NCI-H2081 (cell line): Measurements from ENCODE around the gene TOPORS.

Experiments used
- DNase-seq, 2 experiments: peaks; one replicate each; lab custom pipeline; 2025; lab: John Stamatoyannopoulos, UW

The TOPORS gene

GRCh38 chr9:32502464-32502863 is 49.9 kb downstream of the TOPORS start:
- DNase-seq: no peak

- DNase-seq: no peak
Measured at GRCh38 chr9:32501868-32502267, 50.5 kb downstream of the TOPORS start.

GRCh38 chr9:32500768-32501167 is 51.6 kb downstream of the TOPORS start:
- no peak for DNase-seq

GRCh38 chr9:32497921-32498320 is 54.5 kb downstream of the TOPORS start:
- DNase-seq: no peak

GRCh38 chr9:32490601-32491000 is 61.8 kb downstream of the TOPORS start:
- no peak for DNase-seq
